Liver (tissue), 9 donors: ENCODE results near the gene SCN10A. TPM values are rescaled to one million over a fixed set of nuclear protein-coding genes. Genes with fewer than 3 reads are reported as not detected.

Source experiments
- DNase-seq: peaks from one replicate; pipeline ENCODE4 v3.0.0-alpha.2; 2017; ENCODE audit warnings: low spot score
- H3K27ac ChIP-seq, 2 donors: one replicate each; pipeline ENCODE4 v1.7.0; 2013; ENCODE audit warnings: inconsistent platforms in 2 of 2, low read length in 2 of 2, control low read depth in 1 of 2, low read depth in 1 of 2, mild to moderate bottlenecking in 1 of 2
- H3K27me3 ChIP-seq, 4 donors: one replicate each; pipeline versions ENCODE4 v1.6.1 to v1.7.0; 2013; ENCODE audit warnings: low read length in 3 of 4, inconsistent platforms in 1 of 4, mild to moderate bottlenecking in 1 of 4, moderate library complexity in 1 of 4; ENCODE audit not compliant: control insufficient read depth in 4 of 4, insufficient read depth in 4 of 4
- H3K36me3 ChIP-seq, 4 donors: one replicate each; pipeline versions ENCODE4 v1.6.1 to v1.7.0; 2013; ENCODE audit warnings: low read length in 3 of 4, mild to moderate bottlenecking in 3 of 4, low read depth in 1 of 4, moderate library complexity in 1 of 4; ENCODE audit not compliant: control insufficient read depth in 4 of 4, insufficient read depth in 3 of 4
- H3K4me1 ChIP-seq, 4 donors: one replicate each; pipeline versions ENCODE4 v1.6.1 to v1.7.0; 2013; ENCODE audit warnings: low read length in 3 of 4, mild to moderate bottlenecking in 3 of 4, moderate library complexity in 1 of 4; ENCODE audit not compliant: control insufficient read depth in 4 of 4, insufficient read depth in 4 of 4
- H3K4me3 ChIP-seq, 3 donors: one replicate each; pipeline versions ENCODE4 v1.6.1 to v1.7.0; 2013; ENCODE audit warnings: low read length in 3 of 3, control low read depth in 1 of 3, low read depth in 1 of 3, mild to moderate bottlenecking in 1 of 3
- H3K9ac ChIP-seq, 2 donors: one replicate each; pipeline ENCODE4 v1.7.0; 2013; ENCODE audit warnings: low read length in 2 of 2, mild to moderate bottlenecking in 2 of 2, moderate library complexity in 2 of 2, control low read depth in 1 of 2, low read depth in 1 of 2
- H3K9me3 ChIP-seq, 4 donors: one replicate each; pipeline versions ENCODE4 v1.6.1 to v1.7.0; 2013; ENCODE audit warnings: low read length in 3 of 4; ENCODE audit not compliant: control insufficient read depth in 4 of 4
- ATF3 ChIP-seq: IDR thresholded peaks from 2 replicates; pipeline ENCODE4 v1.6.1; 2016; ENCODE audit warnings: antibody characterized with exemption
- CTCF ChIP-seq: fragments of 150-350 bp; IDR thresholded peaks from 2 replicates; pipeline ENCODE4 v1.5.1; 2017; ENCODE audit warnings: improper control_type of control experiment, low read depth, low read length; ENCODE audit not compliant: missing input control
- EGR1 ChIP-seq, 2 donors: IDR thresholded peaks; 2 replicates each; pipeline ENCODE4 v1.6.1; 2016 to 2018; ENCODE audit warnings: antibody characterized with exemption in 2 of 2, low read depth in 2 of 2
- FOXA1 ChIP-seq: IDR thresholded peaks from 2 replicates; pipeline ENCODE4 v1.6.1; 2016; ENCODE audit warnings: antibody characterized with exemption
- FOXA2 ChIP-seq: IDR thresholded peaks from 2 replicates; pipeline ENCODE4 v1.6.1; 2016; ENCODE audit warnings: antibody characterized with exemption
- GABPA ChIP-seq, 2 donors: IDR thresholded peaks in 1 of 2; conservative IDR thresholded peaks in 1 of 2; 2 replicates each; pipeline ENCODE4 v1.6.1; 2016; ENCODE audit warnings: antibody characterized with exemption in 2 of 2, mild to moderate bottlenecking in 1 of 2, moderate library complexity in 1 of 2
- HNF4A ChIP-seq, 2 donors: conservative IDR thresholded peaks; 2 replicates each; pipeline ENCODE4 v1.6.1; 2016; ENCODE audit warnings: antibody characterized with exemption in 2 of 2, mild to moderate bottlenecking in 2 of 2
- HNF4G ChIP-seq: IDR thresholded peaks from 2 replicates; pipeline ENCODE4 v1.6.1; 2016; ENCODE audit warnings: antibody characterized with exemption
- JUND ChIP-seq, 2 donors: IDR thresholded peaks; 2 replicates each; pipeline ENCODE4 v1.6.1; 2016; ENCODE audit warnings: antibody characterized with exemption in 2 of 2
- MAX ChIP-seq: IDR thresholded peaks from 2 replicates; pipeline ENCODE4 v1.6.1; 2016; ENCODE audit warnings: antibody characterized with exemption
- NR2F2 ChIP-seq: IDR thresholded peaks from 2 replicates; pipeline ENCODE4 v1.6.1; 2016; ENCODE audit warnings: antibody characterized with exemption
- RAD21 ChIP-seq, 2 donors: IDR thresholded peaks; 2 replicates each; pipeline ENCODE4 v1.6.1; 2016; ENCODE audit warnings: antibody characterized with exemption in 2 of 2, mild to moderate bottlenecking in 2 of 2
- REST ChIP-seq: IDR thresholded peaks from 2 replicates; pipeline ENCODE4 v1.6.1; 2016; ENCODE audit warnings: antibody characterized with exemption, mild to moderate bottlenecking
- RXRA ChIP-seq, 2 donors: IDR thresholded peaks; 2 replicates each; pipeline ENCODE4 v1.6.1; 2017 to 2018; ENCODE audit warnings: antibody characterized with exemption in 2 of 2, mild to moderate bottlenecking in 1 of 2
- SP1 ChIP-seq: IDR thresholded peaks from 2 replicates; pipeline ENCODE4 v1.6.1; 2018; ENCODE audit warnings: antibody characterized with exemption, mild to moderate bottlenecking
- TAF1 ChIP-seq: conservative IDR thresholded peaks from 2 replicates; pipeline ENCODE4 v1.6.1; 2016; ENCODE audit warnings: antibody characterized with exemption, mild to moderate bottlenecking
- YY1 ChIP-seq: IDR thresholded peaks from 2 replicates; pipeline ENCODE4 v1.6.1; 2016; ENCODE audit warnings: antibody characterized with exemption, mild to moderate bottlenecking
- ZBTB33 ChIP-seq: IDR thresholded peaks from 2 replicates; pipeline ENCODE4 v1.6.1; 2016; ENCODE audit warnings: antibody characterized with exemption
- WGBS: extraction: QIAGEN DNeasy Blood & Tissue Kit; methylation state at CpG from one replicate; pipeline ENCODE4 v1.1.7; 2013; 5-methylcytosine and 5-hydroxymethylcytosine counted together
- polyA plus RNA-seq, 2 donors: library from polyadenylated mRNA; stranded (reverse) in 1 of 2; unstranded in 1 of 2; fragments of 200-250 nt in 1 of 2; fragments of >200 nt in 1 of 2; fragmentation: Nextera tagmentation in 1 of 2; extraction: Ambion mirVana in 1 of 2; gene quantifications; one replicate each; pipeline versions ENCODE4 v1.2.1 to v1.2.3, GENCODE V29; 2013 to 2015
- total RNA-seq, 2 donors: library from RNA; depleted of rRNA; stranded (reverse); fragments of >200 nt; gene quantifications; one replicate each; pipeline ENCODE4 v1.2.3, GENCODE V29; 2014
- donor health status: healthy.
- donor health status: healthy.
- donor health status: healthy.
- donor health status: healthy.
- donor health status: healthy.

Gene SCN10A
- total and polyA plus RNA-seq, 4 donors = under 0.01 TPM; not detected in 3

GRCh38 chr3:38823722-38824121 lies 7.7 kb upstream of the SCN10A start:
- H3K27me3 ChIP-seq = no peaks in the 10 kb centered on the region
- H3K36me3 ChIP-seq = no peaks in the 10 kb centered on the region
- no peak for DNase-seq
- H3K9ac ChIP-seq = no peak overlapping the region
- TF ChIP-seq CTCF (no peak), TAF1 (no peak), HNF4A (conservative IDR thresholded peaks at IDR 0.05) (no peak), SP1 (no peak), YY1 (no peak), ZBTB33 (no peak), REST (no peak), GABPA (IDR thresholded peaks at IDR 0.05 in 1 of 2, conservative IDR thresholded peaks at IDR 0.05 in 1 of 2) (no peak), RAD21 (IDR thresholded peaks at IDR 0.05) (no peak), ATF3 (no peak), JUND (IDR thresholded peaks at IDR 0.05) (no peak)
- no peak overlapping the region for H3K27ac ChIP-seq
- H3K4me3 ChIP-seq = no peak overlapping the region
- no peaks in the 10 kb centered on the region for H3K4me1 ChIP-seq
- 63% methylated on average over 8 of the region's 8 CpGs for WGBS
- H3K9me3 ChIP-seq = no peaks in the 10 kb centered on the region

- Histone ChIP-seq H3K36me3 (no peaks in the 10 kb centered on the region), H3K4me1 (no peaks in the 10 kb centered on the region), H3K9me3 (no peaks in the 10 kb centered on the region), H3K9ac (no peak overlapping the region), H3K4me3 (no peak overlapping the region), H3K27me3 (no peaks in the 10 kb centered on the region), H3K27ac (no peak overlapping the region)
- WGBS = 84% methylated on average over 5 of the region's 5 CpGs
- DNase-seq = no peak
- no peak for TF ChIP-seq TAF1
- no peak for TF ChIP-seq JUND (IDR thresholded peaks at IDR 0.05)
- no peak for TF ChIP-seq MAX
- no peak for TF ChIP-seq YY1
- no peak for TF ChIP-seq NR2F2
- no peak for TF ChIP-seq HNF4A (conservative IDR thresholded peaks at IDR 0.05)
- no peak for TF ChIP-seq RAD21 (IDR thresholded peaks at IDR 0.05)
- TF ChIP-seq ZBTB33 = no peak
- TF ChIP-seq EGR1 (IDR thresholded peaks at IDR 0.05; ENCODE audit: low read depth in 2 of 2) = no peak
- TF ChIP-seq FOXA2 = no peak
- TF ChIP-seq RXRA (IDR thresholded peaks at IDR 0.05) = no peak
- no peak for TF ChIP-seq GABPA (IDR thresholded peaks at IDR 0.05 in 1 of 2, conservative IDR thresholded peaks at IDR 0.05 in 1 of 2)
- no peak for TF ChIP-seq REST
- no peak for TF ChIP-seq ATF3
- TF ChIP-seq HNF4G = no peak
- TF ChIP-seq FOXA1 = no peak
Observed at GRCh38 chr3:38823186-38823585, 7.2 kb upstream of the SCN10A start.
